Body of pancreas (tissue), 4 donors: Measurements from ENCODE around the gene CALCOCO2. TPM values are rescaled to one million over a fixed set of nuclear protein-coding genes. Genes with fewer than 3 reads are reported as not detected.

Experiments
- ATAC-seq: fragments of 150-250 bp; one replicate; pipeline ENCODE4 v1.9.1; 2016
- DNase-seq, 4 donors: peaks; one replicate each; pipeline ENCODE4 v3.0.0-alpha.2; 2019
- H3K27ac ChIP-seq, 4 donors: fragments of 200-600 bp; sonication (generic); 1 replicate in 3 of 4; 2 replicates in 1 of 4; pipeline versions ENCODE4 v1.5.1 to v1.6.1; 2016 to 2019; ENCODE audit warnings: mild to moderate bottlenecking in 1 of 4, mixed read lengths in 1 of 4, moderate library complexity in 1 of 4
- H3K27me3 ChIP-seq, 2 donors: fragments of 200-600 bp; sonication (generic); one replicate each; pipeline ENCODE4 v1.6.0; 2016; ENCODE audit warnings: mild to moderate bottlenecking in 1 of 2
- H3K36me3 ChIP-seq, 2 donors: fragments of 200-600 bp; sonication (generic); replicated peaks in 1 of 2; 2 replicates each; pipeline ENCODE4 v1.5.1; 2016; ENCODE audit warnings: low read depth in 2 of 2; ENCODE audit not compliant: insufficient read depth in 1 of 2
- H3K4me1 ChIP-seq: fragments of 200-600 bp; sonication (generic); one replicate; pipeline ENCODE4 v1.6.0; 2016
- H3K4me3 ChIP-seq, 2 donors: fragments of 200-600 bp; sonication (generic); 1 replicate in 1 of 2; 2 replicates in 1 of 2; pipeline ENCODE4 v1.5.1; 2016 to 2019
- H3K9me3 ChIP-seq, 3 donors: fragments of 200-600 bp; sonication (generic); 1 replicate in 2 of 3; 2 replicates in 1 of 3; pipeline ENCODE4 v1.5.1; 2016
- POLR2A ChIP-seq, 3 donors: fragments of 450-650 bp; IDR thresholded peaks; one replicate each; pipeline ENCODE4 v1.6.1; 2016; ENCODE audit warnings: antibody characterized with exemption in 3 of 3, mild to moderate bottlenecking in 2 of 3
- WGBS, 2 donors: methylation state at CpG; one replicate each; pipeline ENCODE4 v1.1.5; 2017; 5-methylcytosine and 5-hydroxymethylcytosine counted together
- intact Hi-C: fragments of 100-400 bp; cut with DNase I; formaldehyde crosslinking; loops from one replicate; pipeline ENCODE4 v1.15.1; 2023
- total RNA-seq, 2 donors: library from RNA; depleted of rRNA; stranded (reverse); fragments of >200 nt; gene quantifications; one replicate each; pipeline ENCODE4 v1.1.0, GENCODE V29; 2016
- TF ChIP-seq, protein P1 (sequence below), 7 experiments: fragments of 450-650 bp in 4 of 7; fragments of 200-600 bp in 3 of 7; sonication (generic) in 3 of 7; IDR thresholded peaks; one replicate each; pipeline ENCODE4 v1.5.1; 2016 to 2019; ENCODE audit warnings: antibody characterized with exemption in 7 of 7

Gene CALCOCO2
- total RNA-seq, 2 donors from 2014 or later = 62.8 to 69.9 TPM

DNA sequence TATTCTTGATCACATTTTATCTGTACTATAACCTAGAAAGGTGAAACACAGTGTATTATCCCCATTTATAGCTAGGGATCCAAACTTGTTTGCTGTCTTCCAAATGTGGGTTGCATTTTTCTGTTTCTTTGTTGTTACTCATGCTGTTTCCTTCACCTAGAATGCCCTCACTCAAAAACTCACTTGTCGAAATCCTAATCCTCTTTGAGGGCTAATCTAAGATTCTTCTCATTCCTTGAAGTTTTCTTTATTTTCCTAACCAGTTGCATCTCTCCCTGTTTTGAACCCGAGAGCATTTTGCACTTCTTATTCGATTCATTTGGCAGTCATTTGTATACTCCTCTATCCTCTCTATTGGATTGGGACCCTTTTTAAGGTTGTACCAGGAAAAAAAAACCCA is 9.6 kb downstream of the CALCOCO2 start:
- DNase-seq (no peak), ATAC-seq (no peak)
- Histone ChIP-seq H3K9me3 (no peaks in the 10 kb centered on the region), H3K27me3 (no peaks in the 10 kb centered on the region), H3K4me3 (no peak overlapping the region), H3K27ac (peak overlapping the region in 3 of 4 donors; percentile 32 to 83 (median 69)), H3K4me1 (peaks cover 25% of the 10 kb centered on the region), H3K36me3 (peaks cover 0 to 7% of the 10 kb centered on the region in 2 donors)
- intact Hi-C loops = no loop called here
- WGBS, 2 donors = 75 to 78% methylated on average over 3 of the region's 3 CpGs
- TF ChIP-seq POLR2A (IDR thresholded peaks at IDR 0.05) = no peak
- TF ChIP-seq, protein P1, sequence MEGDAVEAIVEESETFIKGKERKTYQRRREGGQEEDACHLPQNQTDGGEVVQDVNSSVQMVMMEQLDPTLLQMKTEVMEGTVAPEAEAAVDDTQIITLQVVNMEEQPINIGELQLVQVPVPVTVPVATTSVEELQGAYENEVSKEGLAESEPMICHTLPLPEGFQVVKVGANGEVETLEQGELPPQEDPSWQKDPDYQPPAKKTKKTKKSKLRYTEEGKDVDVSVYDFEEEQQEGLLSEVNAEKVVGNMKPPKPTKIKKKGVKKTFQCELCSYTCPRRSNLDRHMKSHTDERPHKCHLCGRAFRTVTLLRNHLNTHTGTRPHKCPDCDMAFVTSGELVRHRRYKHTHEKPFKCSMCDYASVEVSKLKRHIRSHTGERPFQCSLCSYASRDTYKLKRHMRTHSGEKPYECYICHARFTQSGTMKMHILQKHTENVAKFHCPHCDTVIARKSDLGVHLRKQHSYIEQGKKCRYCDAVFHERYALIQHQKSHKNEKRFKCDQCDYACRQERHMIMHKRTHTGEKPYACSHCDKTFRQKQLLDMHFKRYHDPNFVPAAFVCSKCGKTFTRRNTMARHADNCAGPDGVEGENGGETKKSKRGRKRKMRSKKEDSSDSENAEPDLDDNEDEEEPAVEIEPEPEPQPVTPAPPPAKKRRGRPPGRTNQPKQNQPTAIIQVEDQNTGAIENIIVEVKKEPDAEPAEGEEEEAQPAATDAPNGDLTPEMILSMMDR (IDR thresholded peaks at IDR 0.05) = no peak

DNA sequence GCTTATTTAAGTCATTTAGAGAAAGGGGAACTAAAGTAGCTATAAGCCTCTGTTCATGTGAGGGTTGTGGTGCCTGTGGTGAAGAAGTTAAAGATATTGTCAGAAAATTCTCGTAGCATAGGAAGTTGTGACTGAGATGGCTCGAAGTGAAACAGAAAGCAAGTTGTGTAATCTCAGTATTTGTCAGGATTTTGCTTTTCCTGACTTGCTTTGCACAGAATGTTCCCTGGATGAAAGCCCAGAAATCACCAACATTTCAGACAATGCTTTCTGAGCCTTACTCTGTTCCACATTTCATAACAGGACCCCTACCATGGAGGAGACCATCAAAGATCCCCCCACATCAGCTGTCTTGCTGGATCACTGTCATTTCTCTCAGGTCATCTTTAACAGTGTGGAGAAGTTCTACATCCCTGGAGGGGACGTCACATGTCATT is 10.6 kb downstream of the CALCOCO2 start:
- Histone ChIP-seq H3K27me3 (no peaks in the 10 kb centered on the region), H3K9me3 (no peaks in the 10 kb centered on the region), H3K36me3 (peaks cover 0 to 7% of the 10 kb centered on the region in 2 donors), H3K4me1 (peaks cover 19% of the 10 kb centered on the region), H3K27ac (peak overlapping the region; percentile 32 to 83 (median 51)), H3K4me3 (no peak overlapping the region)
- ATAC-seq (peak; percentile 79), DNase-seq (peak in 3 of 4 donors; percentile 7 to 57 (median 17))
- 22 to 24% methylated on average over 3 of the region's 3 CpGs for WGBS, 2 donors
- intact Hi-C loops = no loop called here
- TF ChIP-seq, protein P1 (IDR thresholded peaks at IDR 0.05) = no peak
- TF ChIP-seq POLR2A (IDR thresholded peaks at IDR 0.05) = no peak

DNA sequence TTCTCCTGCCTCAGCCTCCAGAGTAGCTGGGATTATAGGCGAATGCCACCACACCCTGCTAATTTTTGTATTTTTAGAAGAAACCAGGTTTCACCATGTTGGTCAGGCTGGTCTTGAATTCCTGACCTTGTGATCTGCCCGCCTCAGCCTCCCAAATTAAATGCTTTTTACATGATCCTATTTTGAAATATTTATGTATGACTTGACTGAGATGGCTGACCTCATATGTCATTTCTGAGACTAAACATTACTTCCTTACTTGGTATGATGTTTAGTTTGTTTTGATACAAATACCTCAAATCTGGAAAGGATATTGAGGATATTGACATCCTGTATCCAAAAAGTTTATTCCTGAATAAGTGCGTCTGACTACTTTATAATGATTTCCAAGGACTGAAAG is 11.9 kb downstream of the CALCOCO2 start:
- intact Hi-C loops = no loop called here
- Histone ChIP-seq H3K36me3 (peaks cover 0 to 7% of the 10 kb centered on the region in 2 donors), H3K27me3 (no peaks in the 10 kb centered on the region), H3K27ac (peak overlapping the region in 2 of 4 donors; percentile 35 to 83), H3K4me1 (peaks cover 19% of the 10 kb centered on the region), H3K4me3 (no peak overlapping the region), H3K9me3 (no peaks in the 10 kb centered on the region)
- ATAC-seq (no peak), DNase-seq (no peak)
- TF ChIP-seq, protein P1 (IDR thresholded peaks at IDR 0.05) = no peak
- TF ChIP-seq POLR2A (IDR thresholded peaks at IDR 0.05) = no peak
- 78 to 92% methylated on average over 3 of the region's 3 CpGs for WGBS, 2 donors

DNA sequence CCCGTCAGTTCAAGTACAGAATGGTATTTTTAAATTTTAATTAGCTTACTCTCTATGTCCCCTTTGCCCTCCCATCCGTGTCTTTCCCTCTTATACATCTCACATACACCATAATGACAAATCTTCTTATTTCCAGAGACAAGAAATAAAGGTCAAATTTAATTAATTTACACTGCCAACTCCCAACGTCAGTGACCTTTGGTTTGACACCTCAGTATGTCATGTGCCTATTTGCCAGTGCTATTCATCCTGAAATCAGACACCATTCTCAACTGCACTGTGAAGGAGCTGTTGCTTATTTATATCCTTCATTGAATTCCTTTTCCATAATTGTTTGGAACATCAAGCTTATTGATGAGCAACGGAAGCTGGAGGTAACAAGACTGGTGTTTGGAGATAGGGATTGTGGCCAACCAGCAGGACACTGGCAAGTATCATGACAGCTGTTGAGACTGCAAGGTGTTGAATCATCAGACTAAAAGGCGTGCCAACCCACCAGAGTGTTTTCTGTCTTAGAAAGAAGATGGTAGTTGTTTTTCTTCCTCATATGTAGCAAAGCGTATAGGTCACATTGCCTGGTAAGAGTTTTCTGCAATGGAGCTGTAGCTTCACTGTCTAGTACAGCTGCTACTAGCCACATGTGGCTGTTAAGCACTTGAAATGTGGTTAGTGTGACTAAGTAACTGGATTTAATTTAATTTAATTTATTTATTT is 12.5 kb downstream of the CALCOCO2 start:
- no peak overlapping the region for H3K27ac ChIP-seq
- H3K4me1 ChIP-seq = peaks cover 19% of the 10 kb centered on the region
- H3K9me3 ChIP-seq = no peaks in the 10 kb centered on the region
- no peak for DNase-seq
- intact Hi-C loops = no loop called here
- H3K27me3 ChIP-seq = no peaks in the 10 kb centered on the region
- H3K36me3 ChIP-seq = peaks cover under 1 to 9% of the 10 kb centered on the region in 2 donors
- H3K4me3 ChIP-seq = no peak overlapping the region
- TF ChIP-seq POLR2A (IDR thresholded peaks at IDR 0.05) = no peak
- TF ChIP-seq, protein P1 (IDR thresholded peaks at IDR 0.05) = no peak
- WGBS, 2 donors = 82 to 83% methylated on average over 6 of the region's 6 CpGs
- no peak for ATAC-seq
